HUES48 (cell line): ENCODE measurements around the gene FBXW7.

ENCODE experiments used
- H3K27ac ChIP-seq: one replicate; pipeline ENCODE4 v1.7.0; 2013; ENCODE audit warnings: low read depth, low read length, inconsistent platforms
- H3K27me3 ChIP-seq: 2 replicates; pipeline ENCODE4 v1.6.1; 2013; ENCODE audit warnings: mild to moderate bottlenecking, low read length; ENCODE audit not compliant: control insufficient read depth, insufficient read depth
- H3K36me3 ChIP-seq: 2 replicates; pipeline ENCODE4 v1.6.1; 2013; ENCODE audit warnings: low read length; ENCODE audit not compliant: control insufficient read depth, insufficient read depth
- H3K4me1 ChIP-seq: 2 replicates; pipeline ENCODE4 v1.6.1; 2013; ENCODE audit warnings: mild to moderate bottlenecking, low read length; ENCODE audit not compliant: control insufficient read depth, insufficient read depth
- H3K4me3 ChIP-seq: 2 replicates; pipeline ENCODE4 v1.5.1; 2013; ENCODE audit warnings: mild to moderate bottlenecking, low read depth, low read length
- H3K9ac ChIP-seq: 2 replicates; pipeline ENCODE4 v1.6.1; 2013; ENCODE audit warnings: mild to moderate bottlenecking, low read depth, low read length, moderate library complexity
- H3K9me3 ChIP-seq: 2 replicates; pipeline ENCODE4 v1.6.1; 2013; ENCODE audit warnings: low read length; ENCODE audit not compliant: control insufficient read depth, insufficient read depth

The FBXW7 gene

GRCh38 chr4:152398060-152398459 is 137.8 kb downstream of the FBXW7 start:
- no peaks in the 10 kb centered on the region for H3K9me3 ChIP-seq
- H3K36me3 ChIP-seq = no peaks in the 10 kb centered on the region
- H3K27ac ChIP-seq = no peak overlapping the region
- no peaks in the 10 kb centered on the region for H3K27me3 ChIP-seq
- no peaks in the 10 kb centered on the region; the same call in 1 of the 2 replicates for H3K4me1 ChIP-seq
- no peak overlapping the region for H3K9ac ChIP-seq
- no peak overlapping the region for H3K4me3 ChIP-seq

DNA sequence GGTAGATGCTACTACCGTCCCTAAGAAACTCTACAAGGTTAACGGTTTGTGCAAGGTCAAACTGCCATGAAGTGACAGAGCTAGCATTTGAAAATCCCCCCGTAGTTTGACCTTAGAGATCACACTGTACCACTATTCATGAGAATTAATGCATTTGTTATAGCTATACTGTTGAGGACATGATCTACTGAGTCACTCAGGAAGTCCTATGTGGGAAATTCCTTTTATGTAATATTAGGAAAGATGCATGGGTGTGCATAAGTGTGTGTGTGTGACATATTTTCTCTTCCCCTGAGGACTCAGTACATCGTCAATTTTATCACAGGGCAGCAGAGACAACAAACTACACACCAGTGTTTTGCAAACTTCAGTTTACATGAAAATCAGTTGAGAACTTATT is 141.1 kb downstream of the FBXW7 start:
- Histone ChIP-seq H3K27ac (no peak overlapping the region), H3K36me3 (no peaks in the 10 kb centered on the region)

DNA sequence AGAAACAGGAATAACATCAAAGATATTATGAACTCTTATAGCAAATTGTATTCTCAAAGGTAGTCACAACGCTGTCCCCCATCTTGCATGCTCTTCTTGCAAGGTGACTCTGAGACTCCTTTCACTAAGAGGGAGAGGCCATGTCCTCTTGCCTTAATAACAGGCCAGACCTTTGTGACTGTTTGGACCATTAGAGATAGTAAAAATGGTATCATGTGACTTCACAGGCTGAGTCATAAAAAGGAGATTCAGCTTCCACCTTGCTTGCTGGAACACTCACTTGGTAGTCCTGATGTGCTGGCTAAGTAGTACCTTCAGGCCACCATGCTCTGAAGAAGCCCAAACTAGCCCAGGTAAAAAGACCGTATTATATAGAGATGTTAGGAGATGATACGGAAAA is 143.8 kb downstream of the FBXW7 start:
- Histone ChIP-seq H3K9me3 (no peaks in the 10 kb centered on the region), H3K27ac (no peak overlapping the region), H3K36me3 (no peaks in the 10 kb centered on the region), H3K4me1 (no peaks in the 10 kb centered on the region; the same call in 1 of the 2 replicates), H3K27me3 (no peaks in the 10 kb centered on the region), H3K4me3 (no peak overlapping the region), H3K9ac (no peak overlapping the region)

More for the DNA sequence above, 141.1 kb downstream of the FBXW7 start:
- Histone ChIP-seq H3K9ac (no peak overlapping the region), H3K4me3 (no peak overlapping the region), H3K27me3 (no peaks in the 10 kb centered on the region), H3K9me3 (no peaks in the 10 kb centered on the region), H3K4me1 (no peaks in the 10 kb centered on the region; the same call in 1 of the 2 replicates)

DNA sequence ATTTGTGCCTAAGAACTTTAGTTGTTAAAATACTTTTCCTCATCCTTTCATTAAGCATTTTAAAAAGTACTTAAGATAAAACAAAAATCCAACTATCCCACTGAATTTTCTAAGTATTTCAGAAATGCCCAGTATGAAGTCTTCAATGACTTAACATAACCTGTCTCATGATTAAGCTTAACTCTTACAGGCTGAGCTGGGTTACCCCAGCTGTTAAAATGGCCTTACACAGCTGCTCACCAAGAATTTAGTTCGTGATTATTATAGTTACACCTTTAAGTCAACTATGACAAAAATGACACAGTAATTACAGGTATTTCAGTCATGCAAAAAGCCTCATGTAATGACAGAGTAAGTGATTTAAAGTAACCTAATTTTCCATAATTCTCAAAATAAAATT is 145.7 kb downstream of the FBXW7 start:
- H3K9ac ChIP-seq = no peak overlapping the region
- no peak overlapping the region for H3K4me3 ChIP-seq
- no peaks in the 10 kb centered on the region for H3K36me3 ChIP-seq
- H3K27me3 ChIP-seq = no peaks in the 10 kb centered on the region
- no peaks in the 10 kb centered on the region for H3K9me3 ChIP-seq
- H3K4me1 ChIP-seq = peaks cover 3% of the 10 kb centered on the region; the same call in 1 of the 2 replicates
- no peak overlapping the region for H3K27ac ChIP-seq

GRCh38 chr4:152389359-152389758 is 146.5 kb downstream of the FBXW7 start:
- peaks cover 3% of the 10 kb centered on the region; the same call in 1 of the 2 replicates for H3K4me1 ChIP-seq
- no peak overlapping the region for H3K27ac ChIP-seq
- no peaks in the 10 kb centered on the region for H3K36me3 ChIP-seq
- no peaks in the 10 kb centered on the region for H3K27me3 ChIP-seq
- H3K9me3 ChIP-seq = no peaks in the 10 kb centered on the region
- H3K9ac ChIP-seq = no peak overlapping the region
- H3K4me3 ChIP-seq = no peak overlapping the region

GRCh38 chr4:152385551-152385950 is 150.3 kb downstream of the FBXW7 start:
- H3K4me3 ChIP-seq = no peak overlapping the region
- H3K27ac ChIP-seq = no peak overlapping the region
- H3K9me3 ChIP-seq = no peaks in the 10 kb centered on the region
- no peaks in the 10 kb centered on the region for H3K27me3 ChIP-seq
- H3K9ac ChIP-seq = no peak overlapping the region
- H3K36me3 ChIP-seq = no peaks in the 10 kb centered on the region
- peaks cover 24% of the 10 kb centered on the region; the same call in 1 of the 2 replicates for H3K4me1 ChIP-seq

GRCh38 chr4:152382057-152382785 is 153.7 kb downstream of the FBXW7 start:
- Histone ChIP-seq H3K36me3 (no peaks in the 10 kb centered on the region), H3K9ac (no peak overlapping the region), H3K27me3 (no peaks in the 10 kb centered on the region), H3K27ac (no peak overlapping the region), H3K4me1 (peaks cover 24% of the 10 kb centered on the region; the same call in 1 of the 2 replicates), H3K4me3 (no peak overlapping the region), H3K9me3 (no peaks in the 10 kb centered on the region)

DNA sequence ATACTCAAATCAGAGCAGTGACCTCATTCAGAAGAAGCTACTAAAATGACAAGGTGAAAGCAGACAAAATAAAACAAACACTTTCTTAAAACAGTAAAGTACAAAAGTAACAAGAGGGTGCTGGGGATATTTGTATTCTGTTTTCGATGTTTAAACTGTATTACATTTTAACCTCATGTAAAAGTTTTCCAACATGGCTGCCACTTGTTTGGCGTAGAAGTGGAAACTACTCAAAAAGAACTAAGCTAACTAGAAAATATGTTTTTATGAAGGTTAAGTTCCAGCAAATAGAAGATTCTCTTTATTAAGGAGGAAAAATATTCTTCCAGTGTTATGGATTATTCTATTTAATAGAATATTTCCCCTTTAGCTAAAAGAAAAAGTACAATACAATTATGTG is 155.0 kb downstream of the FBXW7 start:
- Histone ChIP-seq H3K9me3 (no peaks in the 10 kb centered on the region), H3K4me1 (peaks cover 24% of the 10 kb centered on the region; the same call in 1 of the 2 replicates), H3K9ac (no peak overlapping the region), H3K27me3 (no peaks in the 10 kb centered on the region), H3K4me3 (no peak overlapping the region), H3K27ac (no peak overlapping the region), H3K36me3 (no peaks in the 10 kb centered on the region)

DNA sequence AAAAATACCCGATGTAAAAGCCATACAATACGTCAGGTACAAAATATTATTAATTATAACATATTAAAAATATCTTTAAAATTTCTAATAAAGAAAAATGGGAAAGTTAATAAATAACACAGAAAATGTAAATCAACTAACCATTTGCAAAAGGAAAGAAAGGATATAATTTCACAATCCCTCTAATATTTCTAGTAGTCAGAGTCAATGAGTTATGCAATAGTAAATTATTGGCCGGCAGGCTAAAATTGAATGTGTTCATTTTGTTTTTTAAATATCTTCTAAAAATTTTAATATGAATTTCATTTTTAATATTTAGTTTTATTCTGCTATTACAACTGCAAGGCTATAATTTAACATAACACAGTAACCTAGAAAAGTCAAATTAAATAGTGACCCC is 155.7 kb downstream of the FBXW7 start:
- H3K27me3 ChIP-seq = no peaks in the 10 kb centered on the region
- no peak overlapping the region for H3K9ac ChIP-seq
- peaks cover 21% of the 10 kb centered on the region; the same call in 1 of the 2 replicates for H3K4me1 ChIP-seq
- no peaks in the 10 kb centered on the region for H3K36me3 ChIP-seq
- H3K4me3 ChIP-seq = no peak overlapping the region
- H3K9me3 ChIP-seq = no peaks in the 10 kb centered on the region
- no peak overlapping the region for H3K27ac ChIP-seq

- Histone ChIP-seq H3K36me3 (no peaks in the 10 kb centered on the region), H3K27ac (no peak overlapping the region), H3K4me1 (no peaks in the 10 kb centered on the region), H3K27me3 (no peaks in the 10 kb centered on the region), H3K4me3 (no peak overlapping the region), H3K9ac (no peak overlapping the region), H3K9me3 (no peaks in the 10 kb centered on the region)
Observed at GRCh38 chr4:152374606-152375285, 161.1 kb downstream of the FBXW7 start.

- H3K36me3 ChIP-seq = no peaks in the 10 kb centered on the region
- no peaks in the 10 kb centered on the region for H3K4me1 ChIP-seq
Observed at GRCh38 chr4:152374153-152374552, 161.7 kb downstream of the FBXW7 start.

More at GRCh38 chr4:152374153-152374552, 161.7 kb downstream of the FBXW7 start:
- no peak overlapping the region for H3K4me3 ChIP-seq
- H3K9ac ChIP-seq = no peak overlapping the region
- H3K27me3 ChIP-seq = no peaks in the 10 kb centered on the region
- H3K9me3 ChIP-seq = no peaks in the 10 kb centered on the region
- no peak overlapping the region for H3K27ac ChIP-seq
